Measurements from ENCODE around the gene FEM1B.

GRCh38 chr15:68264282-68264681 is 13.3 kb upstream of the FEM1B start:
- TF ChIP-seq GATA3 (IDR thresholded peaks at IDR 0.05; ENCODE audit: low read depth, low read length) (no peak), GATA2 (IDR thresholded peaks at IDR 0.05; ENCODE audit: low read depth, low read length) (no peak)
